Activated CD4-positive, alpha-beta T cell treated with anti-CD3 and anti-CD28 coated beads for 36 hours (primary cell): ENCODE measurements around the gene IFNAR2. TPM values are rescaled to one million over a fixed set of nuclear protein-coding genes. Genes with fewer than 3 reads are reported as not detected.

Experiments used
- ATAC-seq: fragments of 200-7000 bp; cut with Tn5 transposase; one replicate; pipeline ENCODE4 v1.10.0; 2021; ENCODE audit warnings: mild to moderate bottlenecking, moderate library complexity
- CTCF ChIA-PET: fragments of 350-600 bp; sonication (Branson Sonifier 250); formaldehyde crosslinking; loops from one replicate; lab custom pipeline; 2021; ENCODE audit warnings: antibody characterized with exemption; lab: Charles Lee
- POLR2A ChIA-PET: fragments of 350-600 bp; sonication (Branson Sonifier 250); formaldehyde crosslinking; loops from one replicate; lab custom pipeline; 2021; ENCODE audit warnings: antibody characterized with exemption, inconsistent platforms; lab: Charles Lee
- DNase-seq: peaks from one replicate; pipeline ENCODE4 v3.0.0-alpha.2; 2020
- H3K27ac Mint-ChIP-seq: one replicate; pipeline ENCODE4 v1.8.0; 2021; ENCODE audit warnings: mixed read lengths
- H3K27me3 Mint-ChIP-seq: one replicate; pipeline ENCODE4 v1.8.0; 2021; ENCODE audit warnings: mixed read lengths
- H3K36me3 Mint-ChIP-seq: one replicate; pipeline ENCODE4 v1.8.0; 2021; ENCODE audit warnings: low read depth, mixed read lengths
- H3K4me1 Mint-ChIP-seq: one replicate; pipeline ENCODE4 v1.8.0; 2021; ENCODE audit warnings: mixed read lengths
- H3K4me3 Mint-ChIP-seq: one replicate; pipeline ENCODE4 v1.8.0; 2021; ENCODE audit warnings: mild to moderate bottlenecking, moderate library complexity, mixed read lengths
- H3K9me3 Mint-ChIP-seq: one replicate; pipeline ENCODE4 v1.8.0; 2021; ENCODE audit warnings: low read depth, mixed read lengths
- intact Hi-C, 2 experiments: fragments of 100-400 bp; cut with DNase I in 1 of 2; cut with micrococcal nuclease in 1 of 2; formaldehyde crosslinking; loops; one replicate each; pipeline versions ENCODE4 v1.14.2 to v1.15.1; 2022 to 2024; cut with DNase I, micrococcal nuclease
- total RNA-seq, 2 experiments: library from RNA; stranded (reverse); gene quantifications; one replicate each; pipeline ENCODE4 v1.2.3, GENCODE V29; 2021

Gene IFNAR2
- total RNA-seq, 2 experiments from 2014 or later = 26.6 to 29.8 TPM

- Mint-ChIP-seq H3K4me1 (peaks cover 42% of the 10 kb centered on the region), H3K27me3 (no peaks in the 10 kb centered on the region), H3K27ac (peak within 1 kb of the TSS; percentile 92), H3K9me3 (no peaks in the 10 kb centered on the region), H3K4me3 (peak within 1 kb of the TSS; percentile 90), H3K36me3 (peaks cover 45% of the 10 kb centered on the region)
- CTCF ChIA-PET = interaction anchor here (0.6 to 2.5 kb wide), 7 partner anchors 15 to 96 kb away, joined by 3 to 14 read pairs (median 4); partner anchors contain the start of gene IFNAR1
- ATAC-seq (peak; percentile 64), DNase-seq (peak; percentile 84)
- intact Hi-C loops = loop anchor here (1.0 to 5.0 kb wide), 7 partner anchors 10 to 96 kb away; partner anchors contain the start of gene IFNAR1 (in 2 of the 2)
- POLR2A ChIA-PET = interaction anchor here (1.0 to 1.2 kb wide), 3 partner anchors 34 to 179 kb away, joined by 3 to 4 read pairs (median 3); partner anchors contain the start of gene IFNAR1
These were observed 36.5 kb downstream of the IFNAR2 start, which contains the start of gene IL10RB for GRCh38 chr21:33266050-33266788. Gene IL10RB (plus strand): TSS chr21:33266367. CDS start chr21:33266466, 99 bp downstream.

- ATAC-seq (peak; percentile 23), DNase-seq (peak; percentile 57)
- H3K27me3 Mint-ChIP-seq = no peaks in the 10 kb centered on the region
- H3K4me1 Mint-ChIP-seq = peaks cover 42% of the 10 kb centered on the region
- no peaks in the 10 kb centered on the region for H3K9me3 Mint-ChIP-seq
- ChIA-PET POLR2A (interaction anchor here (1.0 to 1.2 kb wide), 3 partner anchors 35 to 178 kb away, joined by 3 to 4 read pairs (median 3); partner anchors contain the start of gene IFNAR1), CTCF (interaction anchor here (0.8 to 2.5 kb wide), 4 partner anchors 58 to 95 kb away, joined by 4 to 14 read pairs (median 5); partner anchors contain the start of gene IFNAR1)
- intact Hi-C loops = loop anchor here (1.0 to 5.0 kb wide), 7 partner anchors 10 to 96 kb away; partner anchors contain the start of gene IFNAR1 (in 2 of the 2)
- H3K4me3 Mint-ChIP-seq = peak overlapping the region; percentile 90
- peak overlapping the region; percentile 92 for H3K27ac Mint-ChIP-seq
- H3K36me3 Mint-ChIP-seq = peaks cover 48% of the 10 kb centered on the region
These were observed 37.0 kb downstream of the IFNAR2 start for GRCh38 chr21:33266789-33267135.

- Mint-ChIP-seq H3K4me1 (peaks cover 42% of the 10 kb centered on the region), H3K27ac (peak overlapping the region; percentile 92), H3K27me3 (no peaks in the 10 kb centered on the region), H3K4me3 (peak overlapping the region; percentile 90), H3K36me3 (peaks cover 52% of the 10 kb centered on the region), H3K9me3 (no peaks in the 10 kb centered on the region)
- ChIA-PET CTCF (interaction anchor here (1.2 to 2.5 kb wide), 2 partner anchors 58 to 70 kb away, joined by 4 to 14 read pairs; partner anchors contain the start of gene IFNAR1), POLR2A (interaction anchor here (1.1 kb wide), 1 partner anchor 58 kb away, joined by 3 read pairs; the partner anchor contains the start of gene IFNAR1)
- intact Hi-C loops = loop anchor here (2.0 to 5.0 kb wide), 5 partner anchors 35 to 95 kb away; partner anchors contain the start of gene IFNAR1 (in 2 of the 2)
- ATAC-seq (no peak), DNase-seq (no peak)
These were observed 37.5 kb downstream of the IFNAR2 start for GRCh38 chr21:33267250-33267649.

- ATAC-seq (no peak), DNase-seq (no peak)
- Mint-ChIP-seq H3K4me1 (peaks cover 50% of the 10 kb centered on the region), H3K27me3 (no peaks in the 10 kb centered on the region), H3K27ac (peak overlapping the region; percentile 82), H3K9me3 (no peaks in the 10 kb centered on the region), H3K4me3 (peak overlapping the region; percentile 90), H3K36me3 (peaks cover 55% of the 10 kb centered on the region)
- intact Hi-C loops = loop anchor here (5.0 kb wide), 3 partner anchors 36 to 94 kb away; no protein-coding TSS in a partner anchor
- ChIA-PET CTCF (interaction anchor here (0.6 to 2.5 kb wide), 4 partner anchors 56 to 160 kb away, joined by 3 to 14 read pairs (median 4); partner anchors contain the start of gene IFNAR1), POLR2A (interaction anchor here (0.6 to 0.8 kb wide), 3 partner anchors 57 to 521 kb away, joined by 3 to 5 read pairs (median 3); partner anchors contain the start of gene IFNAR1)
These were observed 38.6 kb downstream of the IFNAR2 start for GRCh38 chr21:33268393-33268736.

- POLR2A ChIA-PET = interaction anchor here (0.6 to 0.8 kb wide), 3 partner anchors 56 to 521 kb away, joined by 3 to 5 read pairs (median 3); partner anchors contain the start of gene IFNAR1
- peaks cover 55% of the 10 kb centered on the region for H3K4me1 Mint-ChIP-seq
- CTCF ChIA-PET = interaction anchor here (0.6 to 2.5 kb wide), 6 partner anchors 56 to 329 kb away, joined by 3 to 14 read pairs (median 3); partner anchors contain the start of gene IFNAR1
- peak; percentile 66 for ATAC-seq
- peak overlapping the region; percentile 90 for H3K4me3 Mint-ChIP-seq
- no peaks in the 10 kb centered on the region for H3K27me3 Mint-ChIP-seq
- DNase-seq = peak; percentile 66
- intact Hi-C loops = loop anchor here (1.0 to 5.0 kb wide), 4 partner anchors 37 to 176 kb away; no protein-coding TSS in a partner anchor
- no peaks in the 10 kb centered on the region for H3K9me3 Mint-ChIP-seq
- H3K36me3 Mint-ChIP-seq = peaks cover 56% of the 10 kb centered on the region
- peak overlapping the region; percentile 82 for H3K27ac Mint-ChIP-seq
These were observed 39.2 kb downstream of the IFNAR2 start for GRCh38 chr21:33268737-33269441.

- Mint-ChIP-seq H3K36me3 (peaks cover 58% of the 10 kb centered on the region), H3K4me1 (peaks cover 48% of the 10 kb centered on the region), H3K27me3 (no peaks in the 10 kb centered on the region), H3K9me3 (no peaks in the 10 kb centered on the region), H3K4me3 (no peak overlapping the region), H3K27ac (no peak overlapping the region)
- POLR2A ChIA-PET = no interaction called here
- intact Hi-C loops = no loop called here
- DNase-seq (no peak), ATAC-seq (no peak)
- CTCF ChIA-PET = no interaction called here
These were observed 41.2 kb downstream of the IFNAR2 start for GRCh38 chr21:33270986-33271385.

- no peak for DNase-seq
- Mint-ChIP-seq H3K27me3 (no peaks in the 10 kb centered on the region), H3K36me3 (peaks cover 63% of the 10 kb centered on the region), H3K9me3 (no peaks in the 10 kb centered on the region), H3K4me3 (no peak overlapping the region), H3K27ac (no peak overlapping the region), H3K4me1 (peaks cover 36% of the 10 kb centered on the region)
- ChIA-PET POLR2A (no interaction called here), CTCF (interaction anchor here (0.6 to 1.2 kb wide), 2 partner anchors 27 to 28 kb away, joined by 3 read pairs; no protein-coding TSS in a partner anchor)
- no peak for ATAC-seq
- intact Hi-C loops = no loop called here
These were observed 43.3 kb downstream of the IFNAR2 start for GRCh38 chr21:33273044-33273443.

- CTCF ChIA-PET = interaction anchor here (0.9 to 1.4 kb wide), 3 partner anchors 83 to 167 kb away, joined by 3 to 5 read pairs (median 4); no protein-coding TSS in a partner anchor
- no peak for ATAC-seq
- H3K4me1 Mint-ChIP-seq = peaks cover 6% of the 10 kb centered on the region
These were observed 49.0 kb downstream of the IFNAR2 start for GRCh38 chr21:33278721-33279120.

GRCh38 chr21:33279330-33279820 lies 49.6 kb downstream of the IFNAR2 start:
- no peak for DNase-seq
- CTCF ChIA-PET = interaction anchor here (0.9 to 1.4 kb wide), 3 partner anchors 82 to 167 kb away, joined by 3 to 5 read pairs (median 4); no protein-coding TSS in a partner anchor
- intact Hi-C loops = no loop called here
- peaks cover 53% of the 10 kb centered on the region for H3K36me3 Mint-ChIP-seq
- no peak overlapping the region for H3K4me3 Mint-ChIP-seq
- no peaks in the 10 kb centered on the region for H3K27me3 Mint-ChIP-seq
- no peak overlapping the region for H3K27ac Mint-ChIP-seq
- no peaks in the 10 kb centered on the region for H3K9me3 Mint-ChIP-seq
- ATAC-seq = no peak
- POLR2A ChIA-PET = no interaction called here
- peaks cover 4% of the 10 kb centered on the region for H3K4me1 Mint-ChIP-seq

More at GRCh38 chr21:33278721-33279120, 49.0 kb downstream of the IFNAR2 start:
- DNase-seq = no peak
- intact Hi-C loops = no loop called here
- no peaks in the 10 kb centered on the region for H3K9me3 Mint-ChIP-seq
- H3K27me3 Mint-ChIP-seq = no peaks in the 10 kb centered on the region
- no peak overlapping the region for H3K27ac Mint-ChIP-seq
- peaks cover 51% of the 10 kb centered on the region for H3K36me3 Mint-ChIP-seq
- no peak overlapping the region for H3K4me3 Mint-ChIP-seq
- POLR2A ChIA-PET = no interaction called here
